Measurements from ENCODE around the gene ZNF784.

DNA sequence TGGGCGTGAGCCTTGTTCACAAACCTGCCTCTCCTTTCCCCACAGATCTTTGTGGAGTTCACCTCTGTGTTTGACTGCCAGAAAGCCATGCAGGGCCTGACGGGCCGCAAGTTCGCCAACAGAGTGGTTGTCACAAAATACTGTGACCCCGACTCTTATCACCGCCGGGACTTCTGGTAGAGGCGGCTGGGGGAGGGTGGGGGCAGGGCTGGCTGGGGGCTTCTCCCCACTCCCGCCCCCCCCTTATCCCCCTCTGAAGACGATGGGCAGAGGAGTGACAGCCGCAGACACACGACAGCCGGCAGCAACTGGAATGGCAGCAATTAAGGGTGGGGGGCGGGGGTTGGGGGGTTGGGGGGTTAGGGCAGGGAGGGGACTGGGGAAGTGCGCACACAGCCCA lies 49.5 kb upstream of the ZNF784 start:
- TF ChIP-seq WT1 (tag by site-specific recombination; IDR thresholded peaks at IDR 0.05) (no peak), REST (tag by site-specific recombination; IDR thresholded peaks at IDR 0.05) (no peak)
